ENCODE measurements around the gene COL19A1.

The COL19A1 gene

GRCh38 chr6:69974193-69974592 is 107.8 kb downstream of the COL19A1 start:
- Histone ChIP-seq H3K4me3 (ENCODE audit: low read length) (no peak overlapping the region), H2AFZ (ENCODE audit: low read length) (no peak overlapping the region), H3K27me3 (replicated peaks; ENCODE audit: insufficient read depth, low read length) (no peaks in the 10 kb centered on the region), H3K79me2 (ENCODE audit: low read length) (no peaks in the 10 kb centered on the region), H3K27ac (ENCODE audit: low read length) (no peak overlapping the region), H3K4me1 (ENCODE audit: low read length) (no peaks in the 10 kb centered on the region), H3F3A (ENCODE audit: insufficient read depth, low read length) (no peaks in the 10 kb centered on the region), H4K20me1 (ENCODE audit: insufficient read depth, low read length) (no peaks in the 10 kb centered on the region), H3K4me2 (ENCODE audit: low read depth, low read length) (no peak overlapping the region), H3K36me3 (replicated peaks; ENCODE audit: insufficient read depth, low read length) (no peaks in the 10 kb centered on the region), H3K9me3 (replicated peaks; ENCODE audit: insufficient read depth, low read length) (no peaks in the 10 kb centered on the region), H3K9ac (ENCODE audit: low read length) (no peak overlapping the region), H3K9me2 (replicated peaks; ENCODE audit: insufficient read depth, low read length) (no peaks in the 10 kb centered on the region)
- no peak for TF ChIP-seq EZH2phosphoT487 (IDR thresholded peaks at IDR 0.05; ENCODE audit: low read length)
- no peak for TF ChIP-seq CTCF (IDR thresholded peaks at IDR 0.05; ENCODE audit: low read length)
- TF ChIP-seq EZH2 (optimal IDR thresholded peaks at IDR 0.05; ENCODE audit: low read depth, low read length): no peak
- no peak for DNase-seq

GRCh38 chr6:69976591-69977090 is 110.3 kb downstream of the COL19A1 start:
- no peak overlapping the region for H3K9ac ChIP-seq (ENCODE audit: low read length)
- H3K36me3 ChIP-seq (replicated peaks; ENCODE audit: insufficient read depth, low read length): no peaks in the 10 kb centered on the region
- H3K79me2 ChIP-seq (ENCODE audit: low read length): no peaks in the 10 kb centered on the region
- H3K4me1 ChIP-seq (ENCODE audit: low read length): no peaks in the 10 kb centered on the region
- H2AFZ ChIP-seq (ENCODE audit: low read length): no peak overlapping the region
- no peaks in the 10 kb centered on the region for H3K27me3 ChIP-seq (replicated peaks; ENCODE audit: insufficient read depth, low read length)
- TF ChIP-seq EZH2phosphoT487 (IDR thresholded peaks at IDR 0.05; ENCODE audit: low read length) (no peak), CTCF (IDR thresholded peaks at IDR 0.05; ENCODE audit: low read length) (no peak), EZH2 (optimal IDR thresholded peaks at IDR 0.05; ENCODE audit: low read depth, low read length) (no peak)
- H3K27ac ChIP-seq (ENCODE audit: low read length): no peak overlapping the region
- no peaks in the 10 kb centered on the region for H3K9me2 ChIP-seq (replicated peaks; ENCODE audit: insufficient read depth, low read length)
- H3F3A ChIP-seq (ENCODE audit: insufficient read depth, low read length): no peaks in the 10 kb centered on the region
- no peaks in the 10 kb centered on the region for H4K20me1 ChIP-seq (ENCODE audit: insufficient read depth, low read length)
- H3K4me2 ChIP-seq (ENCODE audit: low read depth, low read length): no peak overlapping the region
- H3K9me3 ChIP-seq (replicated peaks; ENCODE audit: insufficient read depth, low read length): no peaks in the 10 kb centered on the region
- no peak for DNase-seq
- H3K4me3 ChIP-seq (ENCODE audit: low read length): no peak overlapping the region

DNA sequence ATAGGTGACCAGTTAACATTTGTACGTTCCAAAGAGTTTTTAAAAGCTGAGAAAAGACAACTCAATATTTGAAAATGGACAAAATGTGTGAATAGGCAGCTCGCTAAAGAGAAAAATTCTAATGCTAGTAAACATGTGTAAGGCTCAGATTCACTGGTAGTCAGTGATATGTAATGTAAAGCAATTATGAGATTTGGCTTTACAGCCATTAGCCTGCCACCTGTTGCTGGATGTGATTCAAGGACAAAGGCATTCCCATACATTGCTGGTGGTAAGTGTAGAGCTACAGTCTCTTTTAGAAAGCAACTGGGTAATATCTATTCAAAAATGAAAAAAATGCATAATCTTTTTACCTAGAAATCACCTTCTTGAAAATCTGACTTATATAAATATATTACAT is 114.3 kb downstream of the COL19A1 start:
- H4K20me1 ChIP-seq (ENCODE audit: insufficient read depth, low read length): no peaks in the 10 kb centered on the region
- H3K9me2 ChIP-seq (replicated peaks; ENCODE audit: insufficient read depth, low read length): no peaks in the 10 kb centered on the region
- no peak for DNase-seq
- H3K4me2 ChIP-seq (ENCODE audit: low read depth, low read length): no peak overlapping the region
- TF ChIP-seq CTCF (IDR thresholded peaks at IDR 0.05; ENCODE audit: low read length): no peak
- no peak for TF ChIP-seq EZH2 (optimal IDR thresholded peaks at IDR 0.05; ENCODE audit: low read depth, low read length)
- TF ChIP-seq EZH2phosphoT487 (IDR thresholded peaks at IDR 0.05; ENCODE audit: low read length): no peak
- no peaks in the 10 kb centered on the region for H3F3A ChIP-seq (ENCODE audit: insufficient read depth, low read length)
- no peaks in the 10 kb centered on the region for H3K36me3 ChIP-seq (replicated peaks; ENCODE audit: insufficient read depth, low read length)
- H3K4me3 ChIP-seq (ENCODE audit: low read length): no peak overlapping the region
- no peaks in the 10 kb centered on the region for H3K4me1 ChIP-seq (ENCODE audit: low read length)
- H3K27ac ChIP-seq (ENCODE audit: low read length): no peak overlapping the region
- H3K9ac ChIP-seq (ENCODE audit: low read length): no peak overlapping the region
- H3K27me3 ChIP-seq (replicated peaks; ENCODE audit: insufficient read depth, low read length): no peaks in the 10 kb centered on the region
- H3K9me3 ChIP-seq (replicated peaks; ENCODE audit: insufficient read depth, low read length): no peaks in the 10 kb centered on the region
- H2AFZ ChIP-seq (ENCODE audit: low read length): no peak overlapping the region
- H3K79me2 ChIP-seq (ENCODE audit: low read length): no peaks in the 10 kb centered on the region

Data from MM.1S (cell line).